Measurements from ENCODE around the gene OR2G3.

Gene OR2G3

DNA sequence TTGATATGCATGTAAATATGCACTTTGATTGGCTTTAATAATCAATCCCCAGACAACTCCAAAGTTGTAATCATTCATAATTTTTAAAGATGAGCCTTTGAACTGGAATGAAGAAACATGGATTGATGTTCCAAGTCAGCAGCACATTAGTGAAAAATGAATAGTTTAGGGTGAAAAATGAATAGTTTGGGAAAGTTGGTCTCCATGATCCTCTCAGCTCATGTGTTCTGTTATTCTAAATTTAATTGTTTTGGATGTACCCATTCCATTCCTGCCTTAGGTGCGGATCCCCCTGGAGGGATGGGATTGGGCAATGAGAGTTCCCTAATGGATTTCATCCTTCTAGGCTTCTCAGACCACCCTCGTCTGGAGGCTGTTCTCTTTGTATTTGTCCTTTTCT is at the start of gene OR2G3:
Gene OR2G3 (plus strand): TSS at position 301 of the 400 bp plus-strand sequence. CDS start 0 bp downstream, at position 301.
- no peak for DNase-seq (ENCODE audit: low spot score)

DNA sequence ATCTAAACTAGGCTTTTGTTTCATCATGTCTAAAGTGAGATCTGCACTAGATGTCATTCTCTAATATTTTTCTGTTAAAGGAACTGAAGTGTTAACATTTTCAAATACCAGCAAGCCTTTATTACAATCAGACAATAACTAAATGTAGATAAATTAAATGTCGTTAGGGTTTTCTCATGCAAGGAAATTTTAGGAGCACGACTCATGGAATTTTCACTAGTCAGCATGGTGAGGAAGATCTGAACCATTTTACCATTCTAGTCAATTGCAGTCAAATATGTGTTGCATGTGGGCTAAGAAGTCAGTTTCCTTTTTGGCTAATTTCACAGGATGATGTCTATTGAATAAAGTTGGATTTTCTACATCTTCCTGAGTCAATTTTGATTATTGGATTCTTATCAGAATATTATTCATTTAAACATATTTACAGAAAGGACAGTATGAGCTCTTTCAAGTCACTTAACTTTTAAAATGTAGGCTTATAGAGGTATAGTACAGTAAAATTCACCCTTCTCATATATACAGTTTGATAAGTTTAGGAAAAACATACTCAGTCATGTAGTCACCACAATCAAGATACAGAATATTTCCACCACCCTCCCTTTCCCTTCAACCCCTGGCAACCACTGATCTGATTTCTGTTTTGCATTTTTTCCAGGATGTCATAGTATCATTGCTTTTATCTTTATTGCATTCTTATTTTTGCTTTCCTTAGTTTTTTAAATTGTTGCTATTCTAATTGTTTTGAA is 47.3 kb upstream of the OR2G3 start:
- no peak for DNase-seq (ENCODE audit: low spot score)

DNA sequence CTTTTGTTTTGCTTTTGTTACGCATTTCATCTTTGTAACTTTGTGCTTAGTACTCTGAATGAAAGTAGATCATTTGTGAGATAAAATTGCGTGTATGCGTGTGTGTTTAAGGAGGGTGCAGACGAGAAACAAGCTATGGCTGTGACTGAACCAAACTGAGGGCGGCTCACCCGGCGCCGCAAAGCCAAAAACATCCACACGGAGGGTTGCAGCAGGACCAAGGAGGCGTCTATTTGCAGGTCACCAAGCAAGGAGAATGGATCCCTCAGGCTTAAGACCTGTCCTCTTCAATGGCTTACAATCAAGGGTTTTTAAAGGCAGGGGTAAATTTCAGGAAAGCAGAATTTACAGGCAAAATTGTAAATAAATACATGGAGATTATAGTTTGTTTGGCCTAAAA is 43.7 kb upstream of the OR2G3 start:
- DNase-seq (ENCODE audit: low spot score), result no peak

- no peak for DNase-seq (ENCODE audit: low spot score)
Measured at GRCh38 chr1:247562198-247562597, 43.2 kb upstream of the OR2G3 start.

DNA sequence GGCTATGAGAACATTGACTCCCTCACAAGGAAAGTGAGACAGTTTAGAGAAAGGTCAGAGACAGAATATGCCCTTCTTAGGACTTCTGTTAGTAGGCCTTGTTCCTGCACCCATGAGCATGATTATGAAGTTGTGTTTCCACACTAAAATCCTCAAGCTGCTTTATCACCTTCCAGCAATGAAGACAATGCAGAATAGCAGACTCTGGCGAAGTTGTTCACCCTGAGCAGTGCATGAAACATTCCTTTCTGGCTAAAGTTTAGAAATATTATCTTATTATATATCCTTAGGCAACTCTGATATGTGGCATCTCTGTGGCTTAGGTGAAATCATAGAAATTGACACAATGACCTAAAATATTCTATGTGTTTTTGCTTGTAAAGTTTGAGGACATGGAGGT is 31.1 kb upstream of the OR2G3 start:
- DNase-seq (ENCODE audit: low spot score), result no peak

DNA sequence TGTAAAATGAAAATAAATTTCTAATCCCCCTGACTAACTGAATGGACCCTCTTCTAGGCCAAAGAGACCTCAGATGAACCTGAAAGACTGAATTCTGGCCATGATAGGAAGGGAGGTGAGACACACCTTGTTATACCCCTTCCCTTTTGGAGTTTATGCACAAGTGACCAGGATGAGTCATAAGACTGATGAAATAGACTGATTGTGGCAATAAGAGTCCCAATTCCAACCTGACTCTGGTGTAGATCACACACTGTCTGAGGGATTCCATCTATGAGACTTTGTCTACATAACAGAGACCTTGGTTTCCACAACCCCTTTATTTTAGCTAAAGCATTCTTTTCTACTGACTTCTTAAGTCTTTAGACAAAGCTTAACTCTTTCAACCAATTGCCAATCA is 30.7 kb upstream of the OR2G3 start:
- DNase-seq (ENCODE audit: low spot score), result no peak

DNA sequence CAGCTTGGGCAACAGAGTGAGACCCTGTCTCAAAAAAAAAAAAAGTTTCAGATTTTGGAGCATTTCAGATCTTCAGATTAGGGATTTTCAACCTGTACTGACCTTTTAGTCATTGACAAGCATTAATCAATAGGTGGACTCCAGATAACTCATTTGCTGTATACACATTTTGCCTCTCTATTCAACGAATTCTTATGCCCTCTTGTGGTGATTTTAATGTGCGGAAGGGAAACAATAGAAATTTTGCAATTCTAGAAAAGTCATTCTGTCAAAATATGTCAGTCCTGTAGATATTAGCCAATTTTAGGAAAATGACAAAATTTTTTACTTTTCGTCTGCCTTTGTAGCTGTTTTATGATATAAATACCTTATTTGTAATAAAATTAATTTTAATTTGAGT is 28.9 kb upstream of the OR2G3 start:
- DNase-seq (ENCODE audit: low spot score), result no peak

DNA sequence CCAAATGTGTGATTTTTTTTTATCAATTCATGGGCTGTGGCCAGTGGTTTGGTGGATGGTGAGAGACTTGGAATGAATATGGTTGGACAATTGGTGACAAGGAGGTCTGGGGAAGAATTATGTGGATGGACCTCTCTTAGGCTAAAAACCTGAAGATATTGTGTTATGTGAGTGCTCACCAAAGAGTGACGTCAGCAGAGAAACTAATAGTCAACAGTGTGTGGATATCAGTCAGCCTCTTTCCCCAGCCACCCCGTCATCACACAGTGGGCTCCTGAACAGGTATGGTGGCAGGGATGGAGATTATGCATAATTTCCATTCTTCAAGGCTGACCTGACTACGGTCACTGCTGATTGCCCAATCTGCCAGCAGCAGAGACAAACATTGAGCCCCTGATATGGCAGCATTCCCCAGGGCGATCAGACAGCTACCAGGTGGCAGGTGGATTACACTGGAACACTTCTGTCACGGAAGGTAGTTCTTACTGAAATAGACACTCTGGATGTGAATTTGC is 26.4 kb upstream of the OR2G3 start:
- no peak for DNase-seq (ENCODE audit: low spot score)

DNA sequence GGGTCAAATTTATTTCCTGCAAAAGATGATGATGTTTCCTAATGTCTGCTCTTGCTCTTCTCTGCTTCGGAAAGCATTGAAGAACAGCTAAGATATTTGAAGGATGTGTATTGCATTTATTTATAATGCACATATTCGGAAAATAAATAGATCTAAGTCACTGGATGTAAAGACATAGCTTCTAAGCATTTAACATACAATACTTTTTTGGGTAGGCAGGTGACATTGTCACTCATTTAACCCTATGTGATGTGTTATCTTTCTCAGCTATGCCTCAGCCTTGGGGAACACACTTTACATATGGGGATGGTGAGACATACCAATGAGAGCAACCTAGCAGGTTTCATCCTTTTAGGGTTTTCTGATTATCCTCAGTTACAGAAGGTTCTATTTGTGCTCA is 17.3 kb upstream of the OR2G3 start, which contains the start of gene OR2G2:
Gene OR2G2 (plus strand): TSS at position 301 of the 400 bp plus-strand sequence. CDS start 0 bp downstream, at position 301.
- DNase-seq (ENCODE audit: low spot score), result no peak

GRCh38 chr1:247613405-247613804 is 8.0 kb downstream of the OR2G3 start:
- no peak for DNase-seq (ENCODE audit: low spot score)

DNA sequence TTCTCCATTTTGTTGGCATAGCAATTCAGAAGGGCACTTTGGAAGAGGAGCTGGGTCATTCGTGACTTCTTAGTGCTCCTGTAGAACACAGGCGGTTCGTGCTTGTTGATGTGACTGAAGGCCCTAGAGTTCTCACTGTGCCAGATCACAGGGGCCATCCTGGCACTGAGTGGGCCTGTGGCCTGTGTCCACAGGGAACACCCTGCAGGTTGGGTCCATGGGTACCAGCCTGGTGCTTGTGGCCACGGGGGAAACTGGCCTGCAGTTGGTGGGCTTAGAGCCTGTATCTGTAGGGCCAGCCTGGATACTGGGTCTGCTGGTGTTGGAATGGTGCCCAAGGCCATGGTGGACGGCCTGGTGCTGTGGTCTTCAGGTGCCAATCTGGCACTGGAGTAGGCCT is 9.2 kb downstream of the OR2G3 start:
- no peak for DNase-seq (ENCODE audit: low spot score)

DNA sequence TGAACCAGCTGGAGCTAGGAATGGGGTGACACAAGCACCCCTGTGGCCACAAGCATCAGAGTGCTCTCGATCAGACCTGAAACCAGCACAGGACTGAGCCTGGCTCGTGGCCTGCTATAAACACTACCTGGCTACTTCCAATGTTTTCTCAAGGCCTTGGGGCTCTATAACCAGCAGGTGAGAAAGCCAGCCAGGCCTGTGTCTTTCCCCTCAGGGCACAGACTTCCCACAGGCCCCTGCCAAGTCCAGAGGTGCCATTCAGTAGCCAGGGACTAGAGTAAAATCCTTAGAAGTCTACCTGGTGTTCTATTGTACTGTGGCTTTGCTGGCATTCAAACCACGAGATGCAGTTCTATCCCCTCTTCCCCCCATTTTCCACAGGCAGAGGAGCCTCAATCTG is 22.6 kb downstream of the OR2G3 start:
- no peak for DNase-seq (ENCODE audit: low spot score)

DNA sequence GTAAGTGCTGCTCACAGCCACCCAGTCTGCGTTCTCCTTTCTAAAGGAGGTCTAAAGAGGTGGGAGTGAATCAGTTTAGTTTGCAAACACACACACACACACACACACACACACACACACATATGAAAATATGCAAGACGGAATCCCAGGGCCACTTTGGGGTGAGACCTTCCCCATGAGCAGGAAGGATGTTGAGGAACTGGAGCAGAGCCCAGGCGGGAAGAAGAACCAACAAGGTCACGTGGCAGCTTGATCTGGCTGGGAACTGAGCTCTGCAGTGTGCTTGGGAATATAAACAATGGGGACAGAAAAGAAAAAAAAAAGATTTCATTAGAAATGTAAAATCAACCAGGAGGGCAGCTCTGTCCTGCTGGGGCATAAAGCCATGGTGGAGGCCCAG is 32.6 kb downstream of the OR2G3 start:
- no peak for DNase-seq (ENCODE audit: low spot score)

DNA sequence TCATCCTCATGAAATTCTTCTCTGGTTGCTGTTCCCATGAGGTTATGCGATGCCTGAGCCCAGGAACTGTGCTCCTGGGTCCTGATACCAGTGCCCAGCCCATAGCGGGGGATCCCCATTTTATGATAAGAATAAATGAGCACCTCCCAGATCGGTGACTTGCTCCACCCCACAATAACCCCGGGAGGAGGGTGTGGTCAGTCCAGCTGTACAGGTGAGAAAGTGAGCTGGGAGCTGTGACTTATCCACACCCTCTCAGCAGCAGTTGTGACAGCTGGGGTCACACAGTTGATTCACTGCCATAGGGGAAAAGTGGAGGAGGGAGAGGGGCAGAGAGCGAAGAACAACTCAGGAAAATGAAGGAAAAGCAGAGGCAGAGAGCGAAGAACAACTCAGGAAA is 33.4 kb downstream of the OR2G3 start:
- no peak for DNase-seq (ENCODE audit: low spot score)

DNA sequence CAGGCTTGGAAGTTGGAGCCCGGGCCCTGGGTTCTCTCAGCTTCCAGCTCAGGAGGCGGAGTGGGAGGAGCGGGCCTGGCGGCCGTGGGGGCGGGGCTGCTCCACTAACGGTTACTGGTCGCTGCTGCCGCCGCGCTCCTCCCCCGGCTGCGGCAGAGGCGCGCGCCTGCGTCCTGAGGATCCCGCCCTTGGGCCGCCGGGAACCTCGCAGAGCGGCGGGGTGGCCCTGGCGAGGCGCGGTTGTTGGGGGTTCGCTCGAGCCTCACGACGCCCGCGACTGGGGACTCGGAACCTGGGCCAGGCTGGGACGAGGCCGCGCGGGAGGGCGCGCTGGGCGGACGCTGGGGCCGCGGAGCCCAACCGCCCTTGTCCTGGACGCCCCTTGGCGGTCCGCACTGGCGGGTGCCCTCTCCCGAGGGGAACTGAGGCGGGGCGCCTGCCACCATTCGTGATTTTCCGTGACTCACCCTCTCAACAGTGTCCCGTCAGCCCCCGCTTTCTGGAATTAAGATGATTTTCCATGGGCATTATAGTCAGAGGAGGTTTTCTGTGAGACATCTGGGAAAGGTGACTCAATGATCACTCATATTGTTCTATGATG is 34.1 kb downstream of the OR2G3 start:
- no peak for DNase-seq (ENCODE audit: low spot score)

GRCh38 chr1:247642742-247643141 is 37.4 kb downstream of the OR2G3 start:
- no peak for DNase-seq (ENCODE audit: low spot score)

DNA sequence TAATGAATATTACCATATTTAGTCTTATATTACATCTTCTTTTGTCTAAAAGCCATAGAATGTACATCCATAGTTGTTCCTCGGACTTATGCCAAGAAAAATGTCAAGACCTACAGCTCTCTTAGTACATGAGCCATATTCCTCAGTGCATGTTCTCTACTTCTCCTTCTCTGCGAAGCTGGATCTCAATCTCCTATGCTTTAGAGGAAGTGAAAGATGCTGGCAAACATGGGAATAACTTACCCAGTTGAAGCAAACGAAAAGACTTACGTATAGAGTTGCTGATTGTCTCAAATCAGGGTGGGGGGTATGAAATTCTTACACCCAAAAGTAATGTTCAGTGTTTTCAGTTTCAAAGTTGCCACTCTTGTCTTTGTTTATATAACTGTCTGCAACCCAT is 41.5 kb downstream of the OR2G3 start:
- no peak for DNase-seq (ENCODE audit: low spot score)

GRCh38 chr1:247647864-247648263 is 42.5 kb downstream of the OR2G3 start:
- DNase-seq (ENCODE audit: low spot score), result no peak

- DNase-seq (ENCODE audit: low spot score), result no peak
Measured at GRCh38 chr1:247653040-247653439, 47.7 kb downstream of the OR2G3 start.

All from kidney tubule cell (primary cell).